Measurements from ENCODE around the gene RPTOR.
"Not testable (repeated sequence)": the region's sequence is repeated elsewhere in the genome, so short reads cannot be mapped to it uniquely, and the experiment has no call there.

Gene RPTOR

GRCh38 chr17:80737106-80738019, 192.7 kb downstream of the RPTOR start:
- DNase-seq (ENCODE audit: low read depth in 2 of 2, low spot score in 1 of 2), result no peak

- DNase-seq (ENCODE audit: low read depth in 2 of 2, low spot score in 1 of 2), result no peak
These were observed 193.6 kb downstream of the RPTOR start for GRCh38 chr17:80738020-80738808.

- DNase-seq (ENCODE audit: low read depth in 2 of 2, low spot score in 1 of 2), result no peak
These were observed 194.5 kb downstream of the RPTOR start for GRCh38 chr17:80738987-80739730.

- DNase-seq (ENCODE audit: low read depth in 2 of 2, low spot score in 1 of 2), result no peak
These were observed 195.5 kb downstream of the RPTOR start for GRCh38 chr17:80740141-80740540.

GRCh38 chr17:80742091-80742490, 197.5 kb downstream of the RPTOR start:
- no peak for DNase-seq (ENCODE audit: low read depth in 2 of 2, low spot score in 1 of 2)

GRCh38 chr17:80742581-80743180, 198.0 kb downstream of the RPTOR start:
- no peak for DNase-seq (ENCODE audit: low read depth in 2 of 2, low spot score in 1 of 2)

- DNase-seq (ENCODE audit: low read depth in 2 of 2, low spot score in 1 of 2), result no peak
These were observed 198.6 kb downstream of the RPTOR start for GRCh38 chr17:80743181-80743771.

- DNase-seq (ENCODE audit: low read depth in 2 of 2, low spot score in 1 of 2), result not testable (repeated sequence)
These were observed 199.3 kb downstream of the RPTOR start for GRCh38 chr17:80743973-80744372.

DNA sequence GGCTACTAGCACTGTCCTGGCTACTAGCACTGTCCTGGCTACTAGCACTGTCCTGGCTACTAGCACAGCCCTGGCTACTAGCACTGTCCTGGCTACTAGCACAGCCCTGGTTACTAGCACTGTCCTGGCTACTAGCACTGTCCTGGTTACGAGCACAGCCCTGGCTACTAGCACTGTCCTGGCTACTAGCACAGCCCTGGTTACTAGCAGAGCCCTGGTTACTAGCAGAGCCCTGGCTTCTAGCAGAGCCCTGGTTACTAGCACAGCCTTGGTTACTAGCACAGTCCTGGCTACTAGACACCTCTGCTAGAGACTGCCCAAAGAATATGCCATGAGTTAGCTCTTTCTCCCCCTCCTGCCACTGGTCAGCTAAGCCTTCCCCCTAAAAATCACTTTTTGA, 200.1 kb downstream of the RPTOR start:
- DNase-seq (ENCODE audit: low read depth in 2 of 2, low spot score in 1 of 2), result not testable (repeated sequence)

- no peak for DNase-seq (ENCODE audit: low read depth in 2 of 2, low spot score in 1 of 2)
These were observed 200.5 kb downstream of the RPTOR start for GRCh38 chr17:80745183-80745582.

DNA sequence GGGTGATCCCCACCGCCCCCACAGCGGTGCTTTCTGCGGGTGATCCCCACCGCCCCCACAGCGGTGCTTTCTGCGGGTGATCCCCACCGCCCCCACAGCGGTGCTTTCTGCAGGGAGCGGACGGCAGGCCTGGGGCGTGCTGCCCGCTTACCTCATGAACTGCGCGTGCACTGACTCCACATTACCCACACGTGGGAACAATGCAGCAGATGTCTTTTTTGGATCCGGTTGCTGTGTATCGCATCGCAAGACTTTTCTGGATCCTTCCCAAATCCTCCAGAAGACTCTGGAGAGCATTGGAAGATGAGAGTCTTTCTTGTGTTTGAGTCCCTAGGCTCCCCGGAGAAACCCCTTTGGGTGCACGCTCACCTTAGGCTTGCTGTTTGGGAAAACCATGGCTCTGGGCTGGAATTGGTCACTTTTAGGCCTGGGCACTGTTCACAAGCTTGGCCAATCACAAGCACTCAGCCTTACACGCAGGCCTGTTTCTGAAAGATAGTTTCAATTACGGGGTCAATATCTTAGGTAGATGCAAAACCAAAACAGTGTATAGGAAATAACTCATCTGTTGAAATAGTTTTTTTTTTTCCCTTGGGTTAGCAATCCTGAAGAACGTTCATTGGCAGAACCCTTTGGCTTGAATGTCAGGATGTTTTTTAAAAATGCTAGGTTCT, 201.8 kb downstream of the RPTOR start:
- DNase-seq (ENCODE audit: low read depth in 2 of 2, low spot score in 1 of 2), result peak in 1 of 2 donors; percentile 13

- DNase-seq (ENCODE audit: low read depth in 2 of 2, low spot score in 1 of 2), result no peak
These were observed 202.8 kb downstream of the RPTOR start for GRCh38 chr17:80747469-80747868.

DNA sequence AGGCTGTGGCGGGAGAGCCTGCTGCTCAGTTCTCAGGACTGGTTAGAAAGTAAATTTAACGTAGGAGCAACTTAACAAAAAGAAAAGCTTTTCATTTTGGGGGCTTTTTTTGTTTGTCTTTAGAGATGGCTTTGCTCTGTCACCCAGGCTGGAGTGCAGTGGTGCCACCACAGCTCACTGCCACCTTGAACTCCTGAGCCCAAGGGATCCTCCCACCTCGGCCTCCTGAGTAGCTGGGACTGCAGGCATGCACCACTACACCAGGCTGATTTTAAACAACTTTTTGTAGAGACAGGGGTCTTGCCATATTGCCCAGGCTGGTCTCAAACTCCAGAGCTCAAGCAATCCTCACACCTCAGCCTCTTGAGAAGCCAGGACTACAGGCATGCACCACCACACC, 205.0 kb downstream of the RPTOR start:
- no peak for DNase-seq (ENCODE audit: low read depth in 2 of 2, low spot score in 1 of 2)

- DNase-seq (ENCODE audit: low read depth in 2 of 2, low spot score in 1 of 2), result no peak
These were observed 205.6 kb downstream of the RPTOR start for GRCh38 chr17:80750263-80750662.

DNA sequence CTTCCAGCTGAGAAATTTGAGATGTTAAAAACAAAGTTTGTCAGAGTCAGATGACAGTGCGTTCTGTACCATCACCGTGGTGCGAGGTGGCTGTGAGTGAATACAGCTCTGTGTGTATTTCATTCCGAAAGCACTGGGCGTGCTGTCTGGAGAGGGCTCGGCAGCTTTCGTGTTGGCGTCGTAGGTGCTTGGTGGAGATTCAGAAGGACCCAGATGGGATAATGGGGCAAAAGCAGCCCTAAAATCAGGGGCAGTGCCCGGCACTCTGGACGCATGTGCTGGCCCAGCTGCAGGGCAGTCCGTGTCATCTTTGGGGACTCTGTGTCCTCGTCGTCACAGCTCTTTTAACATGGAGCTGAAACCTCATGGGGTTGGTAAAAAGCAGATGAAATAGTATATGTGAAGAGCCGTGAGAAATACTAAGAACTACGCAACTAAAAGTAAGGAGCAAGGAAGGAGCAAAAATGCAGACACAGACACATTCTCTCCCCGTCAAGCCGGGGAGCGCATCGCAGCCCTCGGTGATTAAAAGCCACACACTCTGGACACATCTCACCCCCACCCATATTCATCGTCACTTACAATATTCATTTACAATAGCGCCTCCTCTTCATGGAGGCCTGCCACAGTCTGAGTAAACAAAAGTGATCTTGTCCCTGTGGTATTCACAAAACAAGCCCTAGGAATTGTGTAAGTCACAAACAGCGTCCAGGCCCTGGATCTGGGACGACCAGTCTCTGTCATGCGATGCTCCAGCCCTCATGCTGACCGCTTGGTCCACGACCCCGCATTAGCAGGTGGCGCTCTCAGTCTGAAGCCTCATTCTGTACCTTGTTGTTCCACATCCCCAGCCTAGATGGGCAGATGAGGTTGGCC, 206.7 kb downstream of the RPTOR start:
- DNase-seq (ENCODE audit: low read depth in 2 of 2, low spot score in 1 of 2), result no peak

DNA sequence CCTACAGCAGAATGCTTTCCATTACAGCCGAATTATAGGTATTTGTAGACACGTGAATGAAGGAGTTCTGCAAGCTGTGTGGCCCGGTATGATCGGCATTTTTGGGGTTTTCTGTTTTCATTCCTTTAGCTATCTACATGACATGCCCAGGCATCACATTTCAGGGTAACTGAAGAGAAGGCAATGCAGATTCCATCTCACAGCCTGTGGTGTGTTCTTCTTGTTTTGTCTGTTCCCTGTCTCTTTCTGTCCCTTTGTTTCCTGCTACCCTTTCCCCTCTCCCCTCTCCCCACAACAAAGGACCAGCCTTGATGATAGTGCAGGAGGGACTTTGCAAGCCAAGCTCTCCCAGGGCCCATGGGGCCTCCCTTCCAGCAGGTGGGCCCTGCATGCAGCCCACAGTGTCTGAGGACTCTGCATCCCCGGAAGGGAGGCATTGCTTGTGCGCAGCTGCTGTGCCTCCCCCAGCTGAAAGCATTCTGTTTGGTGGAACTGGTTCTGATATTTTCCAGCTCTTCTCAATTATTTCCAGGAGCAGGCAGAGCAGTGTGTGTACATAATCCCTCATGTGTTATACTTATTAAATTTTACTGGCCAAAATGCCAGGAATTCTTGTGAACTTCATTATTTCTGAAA, 207.4 kb downstream of the RPTOR start:
- no peak for DNase-seq (ENCODE audit: low read depth in 2 of 2, low spot score in 1 of 2)

DNA sequence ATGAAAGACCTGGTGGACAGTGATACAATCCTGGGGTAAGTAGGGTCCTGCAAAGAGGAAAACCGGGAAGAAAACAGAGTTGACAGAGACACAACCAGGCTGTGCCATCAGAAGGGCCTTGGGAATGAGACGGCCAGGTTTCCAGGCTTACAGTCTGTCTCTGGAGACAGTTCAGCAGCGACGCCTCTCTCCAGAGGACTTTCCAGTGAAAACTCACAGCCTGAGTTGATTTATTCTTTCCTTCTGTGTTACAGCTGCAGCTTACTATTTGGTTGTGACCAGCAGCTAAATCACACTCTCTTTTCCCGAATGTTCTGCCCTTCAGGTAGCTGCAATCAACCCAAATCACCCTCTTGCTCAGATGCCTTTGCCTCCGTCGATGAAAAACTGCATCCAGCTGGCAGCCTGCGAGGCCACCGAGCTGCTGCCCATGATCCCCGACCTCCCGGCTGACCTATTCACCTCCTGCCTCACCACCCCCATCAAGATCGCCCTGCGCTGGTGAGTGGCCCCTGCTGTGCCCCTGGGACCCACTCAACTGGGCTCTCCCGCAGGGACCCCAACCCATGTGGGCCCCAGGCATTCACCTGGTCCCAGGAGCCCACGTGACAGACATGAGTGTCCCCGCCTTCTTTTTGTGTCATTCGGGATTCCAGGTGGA, 209.2 kb downstream of the RPTOR start:
- no peak for DNase-seq (ENCODE audit: low read depth in 2 of 2, low spot score in 1 of 2)

DNA sequence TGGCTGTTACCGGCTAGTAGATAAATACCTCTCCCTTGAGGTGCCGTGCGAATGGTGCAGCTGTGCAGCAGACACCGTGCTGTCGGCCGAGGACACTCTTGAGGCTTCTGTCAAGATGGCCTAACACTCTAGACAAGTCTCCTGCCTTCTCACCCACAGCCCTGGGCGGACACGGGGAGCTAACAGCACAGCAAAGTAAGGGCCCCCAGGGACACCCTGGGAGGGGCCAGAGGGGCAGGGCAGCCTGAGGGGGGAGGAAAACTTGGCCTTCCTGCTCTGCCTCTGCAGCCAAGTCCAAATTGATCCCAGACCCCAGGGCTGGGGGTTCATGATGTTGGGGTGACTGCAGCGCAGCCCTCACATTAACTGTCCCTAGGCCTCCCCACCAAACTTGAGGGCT, 210.2 kb downstream of the RPTOR start:
- DNase-seq (ENCODE audit: low read depth in 2 of 2, low spot score in 1 of 2), result no peak
